Measurements from ENCODE around the gene KRT17.
"Not testable (repeated sequence)": the region's sequence is repeated elsewhere in the genome, so short reads cannot be mapped to it uniquely, and the experiment has no call there.

The KRT17 gene

DNA sequence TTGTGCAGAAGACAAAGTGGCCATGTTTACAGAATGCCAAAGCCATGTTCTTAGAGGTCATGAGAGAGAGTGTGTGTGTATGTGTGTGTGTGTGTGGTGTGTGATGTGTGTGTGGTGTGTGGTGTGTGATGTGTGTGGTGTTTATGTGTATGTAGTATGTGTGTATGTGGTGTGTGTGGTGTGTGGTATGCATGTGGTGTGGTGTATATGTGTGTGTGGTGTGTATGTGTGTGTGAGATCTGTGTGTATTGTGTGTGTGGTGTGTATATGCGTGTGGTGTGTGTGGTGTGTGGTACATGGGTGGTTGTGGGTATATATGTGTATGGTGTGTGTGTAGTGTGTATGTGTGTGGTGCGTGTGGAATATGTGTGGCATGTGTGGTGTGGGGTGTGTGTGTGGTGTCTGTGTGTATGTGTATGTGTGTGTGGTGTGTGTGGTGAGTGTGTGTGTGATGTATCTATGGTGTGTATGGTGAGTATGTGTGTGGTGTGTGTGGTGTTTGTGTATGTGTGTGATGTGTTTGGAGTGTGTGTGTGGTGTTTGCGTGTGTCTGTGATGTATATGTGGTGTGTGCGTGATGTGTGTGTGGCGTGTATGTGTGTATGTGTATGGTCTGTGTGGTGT is 8.2 kb upstream of the KRT17 start:
- TF ChIP-seq, protein P1, sequence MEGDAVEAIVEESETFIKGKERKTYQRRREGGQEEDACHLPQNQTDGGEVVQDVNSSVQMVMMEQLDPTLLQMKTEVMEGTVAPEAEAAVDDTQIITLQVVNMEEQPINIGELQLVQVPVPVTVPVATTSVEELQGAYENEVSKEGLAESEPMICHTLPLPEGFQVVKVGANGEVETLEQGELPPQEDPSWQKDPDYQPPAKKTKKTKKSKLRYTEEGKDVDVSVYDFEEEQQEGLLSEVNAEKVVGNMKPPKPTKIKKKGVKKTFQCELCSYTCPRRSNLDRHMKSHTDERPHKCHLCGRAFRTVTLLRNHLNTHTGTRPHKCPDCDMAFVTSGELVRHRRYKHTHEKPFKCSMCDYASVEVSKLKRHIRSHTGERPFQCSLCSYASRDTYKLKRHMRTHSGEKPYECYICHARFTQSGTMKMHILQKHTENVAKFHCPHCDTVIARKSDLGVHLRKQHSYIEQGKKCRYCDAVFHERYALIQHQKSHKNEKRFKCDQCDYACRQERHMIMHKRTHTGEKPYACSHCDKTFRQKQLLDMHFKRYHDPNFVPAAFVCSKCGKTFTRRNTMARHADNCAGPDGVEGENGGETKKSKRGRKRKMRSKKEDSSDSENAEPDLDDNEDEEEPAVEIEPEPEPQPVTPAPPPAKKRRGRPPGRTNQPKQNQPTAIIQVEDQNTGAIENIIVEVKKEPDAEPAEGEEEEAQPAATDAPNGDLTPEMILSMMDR (IDR thresholded peaks at IDR 0.05; ENCODE audit: low read depth, low read length), result no peak
- no peak overlapping the region for H3K4me3 ChIP-seq (ENCODE audit: low read depth, low read length)
- in situ Hi-C loops (cut with HindIII; ENCODE audit: low sequenced_read_pairs), result no loop called here
- DNase-seq (ENCODE audit: low read depth, low spot score), result no peak

DNA sequence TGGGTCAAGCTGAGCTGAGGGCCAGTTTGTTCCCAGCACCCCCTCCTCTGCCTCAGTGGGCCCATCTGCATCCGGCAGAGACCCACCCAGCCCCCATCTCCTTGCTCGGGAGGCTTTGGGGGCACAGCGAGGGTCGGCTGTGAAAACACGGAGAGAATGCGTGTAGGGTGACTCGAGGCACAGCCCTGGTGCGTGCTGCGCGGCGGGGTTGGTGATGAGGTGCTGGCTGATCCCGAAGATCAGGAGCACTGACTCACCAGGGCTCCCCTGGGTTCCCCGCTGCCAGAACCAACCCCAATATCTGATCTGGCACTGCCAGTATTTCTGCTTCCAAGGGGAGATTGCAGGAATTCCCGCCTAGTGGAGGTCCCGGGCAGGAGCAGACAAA is 7.5 kb upstream of the KRT17 start:
- H3K4me3 ChIP-seq (ENCODE audit: low read depth, low read length), result no peak overlapping the region
- no peak for DNase-seq (ENCODE audit: low read depth, low spot score)
- TF ChIP-seq, protein P1 (IDR thresholded peaks at IDR 0.05; ENCODE audit: low read depth, low read length), result no peak
- in situ Hi-C loops (cut with HindIII; ENCODE audit: low sequenced_read_pairs), result no loop called here

DNA sequence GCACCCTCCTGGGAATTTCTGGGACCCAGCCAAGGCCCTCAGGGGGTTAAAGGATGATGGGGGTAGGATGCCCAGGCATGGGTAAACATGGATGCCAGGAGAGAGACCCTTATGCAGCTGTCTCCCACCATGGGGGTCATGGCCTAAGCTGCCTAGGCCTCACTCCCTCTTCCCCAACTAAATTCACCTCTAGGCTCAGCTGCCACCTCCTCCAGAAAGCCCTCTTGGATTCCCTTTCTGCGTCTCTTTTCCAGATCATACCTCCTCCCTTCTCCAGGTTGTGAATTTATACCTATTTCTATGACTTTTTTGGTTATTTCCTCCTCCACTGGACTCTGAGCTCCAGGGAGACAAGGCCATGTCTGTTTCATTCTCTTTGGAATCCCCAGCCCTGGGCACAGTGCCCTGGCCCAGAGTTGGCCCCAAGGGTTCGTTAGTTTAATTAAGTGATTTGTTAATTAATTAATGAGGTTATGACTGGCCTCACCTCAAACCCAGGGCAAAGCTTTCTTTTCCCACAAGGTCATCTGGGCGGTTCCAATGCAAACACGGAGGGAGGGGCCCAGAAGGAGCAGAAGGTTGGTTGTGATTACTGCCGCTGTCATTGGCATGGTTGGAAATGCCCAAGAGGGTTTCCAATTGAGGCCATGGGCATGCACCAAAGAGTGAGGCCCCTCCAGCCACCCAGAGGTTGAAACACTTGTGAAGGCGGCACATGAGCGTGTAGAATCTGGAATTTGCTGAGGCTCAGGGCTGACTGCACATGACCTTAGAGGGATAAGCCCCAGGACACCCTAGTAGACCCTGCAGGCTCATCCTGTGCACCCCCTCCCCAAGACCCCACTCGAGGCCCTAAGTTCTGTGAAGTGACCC is 6.9 kb upstream of the KRT17 start:
- in situ Hi-C loops (cut with HindIII; ENCODE audit: low sequenced_read_pairs), result no loop called here
- DNase-seq (ENCODE audit: low read depth, low spot score), result no peak
- TF ChIP-seq, protein P1 (IDR thresholded peaks at IDR 0.05; ENCODE audit: low read depth, low read length), result no peak
- H3K4me3 ChIP-seq (ENCODE audit: low read depth, low read length), result no peak overlapping the region

DNA sequence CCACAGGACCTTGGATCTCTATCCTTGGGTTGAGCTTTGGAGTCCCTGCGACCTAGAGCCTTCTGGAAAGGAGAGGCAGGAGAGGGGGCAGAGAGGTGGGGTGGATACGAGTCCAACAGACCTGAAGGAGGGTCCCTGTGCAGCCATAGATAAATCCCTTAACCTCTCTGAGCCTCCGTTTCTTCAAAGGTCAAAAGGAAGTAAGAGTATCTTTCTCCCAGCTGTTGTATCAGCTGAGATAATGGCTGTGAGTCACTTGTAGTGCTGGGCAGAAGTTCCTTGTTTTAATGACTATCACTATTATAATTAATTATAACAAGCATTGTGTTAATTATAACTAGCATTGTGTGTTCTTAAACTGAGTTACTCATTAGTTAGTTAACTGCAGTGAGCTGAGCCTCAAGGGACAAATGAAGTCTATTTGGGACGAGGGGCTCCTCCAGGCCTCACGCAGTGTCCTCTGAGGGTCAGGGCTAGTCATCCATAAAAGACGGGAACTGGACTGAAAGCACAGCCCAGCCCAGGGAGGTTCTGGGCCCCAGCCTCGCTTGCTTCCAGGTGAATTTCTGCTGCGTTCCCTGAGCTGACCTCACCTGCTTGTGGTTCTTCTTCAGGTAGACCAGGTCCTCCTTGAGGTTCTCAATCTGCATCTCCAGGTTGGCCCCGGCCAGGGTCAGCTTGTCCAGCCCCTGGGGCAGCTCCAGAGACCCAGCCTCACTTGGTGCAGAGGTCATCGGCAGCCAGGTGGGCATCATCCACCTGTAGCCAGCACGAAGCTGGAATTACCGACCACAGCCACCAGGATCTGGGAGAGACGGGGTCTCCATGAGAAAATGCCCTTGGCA is 5.7 kb upstream of the KRT17 start:
- in situ Hi-C loops (cut with HindIII; ENCODE audit: low sequenced_read_pairs), result no loop called here
- no peak for DNase-seq (ENCODE audit: low read depth, low spot score)
- no peak overlapping the region for H3K4me3 ChIP-seq (ENCODE audit: low read depth, low read length)
- TF ChIP-seq, protein P1 (IDR thresholded peaks at IDR 0.05; ENCODE audit: low read depth, low read length), result no peak

DNA sequence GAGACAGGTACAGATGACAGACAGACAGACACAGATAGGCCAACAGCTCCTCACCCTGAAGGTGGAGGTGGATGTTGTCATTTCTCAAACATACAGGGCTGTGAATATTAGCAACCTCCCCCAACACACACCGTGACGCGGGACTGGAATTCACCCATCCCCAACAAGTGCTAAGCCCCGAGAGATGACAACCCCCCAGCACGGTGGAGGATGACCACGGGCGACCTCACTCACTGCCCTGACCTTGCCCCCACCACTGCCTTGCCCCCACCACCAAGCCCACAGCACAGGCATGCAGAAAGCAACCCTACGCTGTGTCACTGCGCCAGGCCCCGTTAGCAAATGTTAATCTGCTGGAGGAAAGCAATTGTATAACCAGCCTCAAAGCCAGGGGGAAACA is 4.9 kb upstream of the KRT17 start:
- TF ChIP-seq, protein P1 (IDR thresholded peaks at IDR 0.05; ENCODE audit: low read depth, low read length), result no peak
- DNase-seq (ENCODE audit: low read depth, low spot score), result no peak
- H3K4me3 ChIP-seq (ENCODE audit: low read depth, low read length), result no peak overlapping the region
- in situ Hi-C loops (cut with HindIII; ENCODE audit: low sequenced_read_pairs), result no loop called here

DNA sequence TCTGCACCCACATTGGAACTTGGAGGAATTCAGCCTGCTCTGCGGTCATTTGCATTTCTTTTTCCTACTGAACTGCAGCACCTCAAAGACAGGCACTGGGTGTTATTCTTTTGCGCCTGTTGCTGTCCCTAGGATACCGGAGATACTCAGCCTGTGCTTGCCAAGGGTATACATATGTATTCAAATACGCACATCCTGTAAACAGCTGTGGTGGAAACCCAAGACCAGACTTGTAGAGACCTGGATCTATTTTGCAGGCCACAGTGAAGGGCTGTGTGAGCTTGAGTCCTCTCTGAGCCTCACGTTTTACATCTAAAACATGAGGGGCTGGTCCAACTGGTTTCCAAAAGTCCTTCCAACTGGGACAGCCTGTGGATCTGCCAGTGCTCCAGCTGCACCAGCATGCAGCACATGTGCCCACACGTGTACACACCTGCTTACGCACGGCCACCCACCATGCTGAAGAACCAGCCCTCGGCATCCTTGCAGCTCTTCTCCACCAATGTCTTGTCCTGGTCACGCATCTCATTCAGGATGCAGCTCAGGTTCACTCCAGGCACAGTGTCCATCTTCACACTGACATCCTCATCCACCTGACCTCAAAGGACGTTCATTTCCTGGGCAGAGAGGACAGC is 4.4 kb upstream of the KRT17 start:
- in situ Hi-C loops (cut with HindIII; ENCODE audit: low sequenced_read_pairs); H3K4me3 ChIP-seq (ENCODE audit: low read depth, low read length); DNase-seq (ENCODE audit: low read depth, low spot score): not testable (repeated sequence)

DNA sequence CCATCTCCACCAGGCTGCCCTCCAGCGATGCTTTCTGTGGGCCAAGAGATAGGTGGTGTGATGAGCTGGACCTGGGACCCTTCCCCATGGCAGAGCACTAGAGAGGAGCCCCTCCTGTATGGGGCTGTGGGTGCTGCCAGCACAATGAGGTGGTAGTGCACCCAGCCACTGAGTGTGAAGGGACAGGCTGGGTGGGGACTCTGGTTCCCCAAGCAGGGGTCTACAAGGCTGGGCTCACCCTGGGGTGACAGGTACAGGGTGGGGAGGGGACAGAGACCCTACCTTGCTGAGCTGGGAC is 3.6 kb upstream of the KRT17 start:
- DNase-seq (ENCODE audit: low read depth, low spot score); H3K4me3 ChIP-seq (ENCODE audit: low read depth, low read length); in situ Hi-C loops (cut with HindIII; ENCODE audit: low sequenced_read_pairs): not testable (repeated sequence)

Data from astrocyte of the spinal cord (primary cell).